Keratinocyte (primary cell): Measurements from ENCODE around the gene FRMD1. TPM values are rescaled to one million over a fixed set of nuclear protein-coding genes. Genes with fewer than 3 reads are reported as not detected.

Experiments used
- DNase-seq: peaks from one replicate; pipeline ENCODE4 v3.0.0-alpha.2; 2011; ENCODE audit warnings: low read depth, missing footprints, low spot score
- FAIRE-seq: peaks from 2 replicates; lab custom pipeline; 2011; peaks lifted over from hg19 to GRCh38; lab: Jason Lieb, UNC
- H2AFZ ChIP-seq: 2 replicates; pipeline ENCODE4 v1.6.0; 2012; ENCODE audit warnings: low read length, control low read depth, inconsistent platforms; ENCODE audit not compliant: control insufficient read depth
- H3K27ac ChIP-seq: 2 replicates; pipeline ENCODE4 v1.5.1; 2011; ENCODE audit warnings: low read length; ENCODE audit not compliant: control insufficient read depth, insufficient read depth
- H3K27me3 ChIP-seq: 3 replicates; pipeline ENCODE4 v1.6.0; 2011; ENCODE audit warnings: low read length; ENCODE audit not compliant: control insufficient read depth, insufficient read depth; ENCODE audit errors: extremely low read depth
- H3K36me3 ChIP-seq, 2 experiments: 2 replicates in 1 of 2; 3 replicates in 1 of 2; pipeline ENCODE4 v1.5.1; 2011; ENCODE audit warnings: low read length in 2 of 2, mild to moderate bottlenecking in 1 of 2; ENCODE audit not compliant: control insufficient read depth in 2 of 2, insufficient read depth in 2 of 2; ENCODE audit errors: extremely low read depth in 1 of 2
- H3K4me1 ChIP-seq: 3 replicates; pipeline ENCODE4 v1.5.1; 2011; ENCODE audit warnings: low read length; ENCODE audit not compliant: control insufficient read depth, insufficient read depth; ENCODE audit errors: extremely low read depth
- H3K4me2 ChIP-seq: 3 replicates; pipeline ENCODE4 v1.6.0; 2011; ENCODE audit warnings: low read depth, low read length; ENCODE audit not compliant: control insufficient read depth, insufficient read depth; ENCODE audit errors: extremely low read depth
- H3K4me3 ChIP-seq, 3 experiments: fragments of 200-600 bp in 1 of 3; sonication (generic) in 1 of 3; 2 replicates in 2 of 3; 3 replicates in 1 of 3; pipeline ENCODE4 v1.5.1; 2011 to 2016; ENCODE audit warnings: low read length in 3 of 3, mild to moderate bottlenecking in 3 of 3, control low read depth in 2 of 3, inconsistent platforms in 1 of 3, low read depth in 1 of 3, mixed read lengths in 1 of 3, mixed run types in 1 of 3, moderate library complexity in 1 of 3; ENCODE audit not compliant: control insufficient read depth in 2 of 3, insufficient read depth in 2 of 3; ENCODE audit errors: extremely low read depth in 1 of 3
- H3K79me2 ChIP-seq: 2 replicates; pipeline ENCODE4 v1.6.0; 2012; ENCODE audit warnings: low read length; ENCODE audit not compliant: control insufficient read depth, insufficient read depth
- H3K9ac ChIP-seq: 3 replicates; pipeline ENCODE4 v1.6.0; 2011; ENCODE audit warnings: low read length; ENCODE audit not compliant: control insufficient read depth, insufficient read depth; ENCODE audit errors: extremely low read depth
- H3K9me1 ChIP-seq: 3 replicates; pipeline ENCODE4 v1.6.0; 2011; ENCODE audit warnings: low read length; ENCODE audit not compliant: control insufficient read depth, insufficient read depth; ENCODE audit errors: extremely low read depth
- H3K9me3 ChIP-seq: 2 replicates; pipeline ENCODE4 v1.5.1; 2012; ENCODE audit warnings: low read depth, low read length; ENCODE audit not compliant: control insufficient read depth
- H4K20me1 ChIP-seq: 3 replicates; pipeline ENCODE4 v1.6.0; 2011; ENCODE audit warnings: low read length; ENCODE audit not compliant: control insufficient read depth, insufficient read depth; ENCODE audit errors: extremely low read depth
- CTCF ChIP-seq, 3 experiments: IDR thresholded peaks in 1 of 3; conservative IDR thresholded peaks in 1 of 3; optimal IDR thresholded peaks in 1 of 3; 2 replicates in 2 of 3; 3 replicates in 1 of 3; pipeline versions ENCODE3 to v1.5.1; 2011; ENCODE audit warnings: low read length in 3 of 3, mild to moderate bottlenecking in 3 of 3, moderate library complexity in 2 of 3, control low read depth in 1 of 3, inconsistent platforms in 1 of 3; ENCODE audit not compliant: insufficient read depth in 2 of 3; ENCODE audit errors: extremely low read depth in 1 of 3
- EZH2 ChIP-seq: IDR thresholded peaks from one replicate; pipeline ENCODE4 v1.6.1; 2012; ENCODE audit warnings: inconsistent platforms, mild to moderate bottlenecking, low read length, moderate library complexity
- dilution Hi-C: fragments of 300-500 bp; cut with MboI; formaldehyde crosslinking; loops from one replicate; pipeline ENCODE4 v1.7.0; 2020; ENCODE audit warnings: low sequenced_read_pairs; ENCODE audit not compliant: extremely low pct_ligation_motif_present
- polyA plus RNA-seq, 5 experiments: library from polyadenylated mRNA; depleted of rRNA in 3 of 5; stranded (reverse) in 3 of 5; stranded (forward) in 1 of 5; unstranded in 1 of 5; fragments of >200 nt; gene quantifications; 1 replicate in 1 of 5; 2 replicates in 3 of 5; 3 replicates in 1 of 5; pipeline versions ENCODE4 v1.2.1 to v1.2.3, GENCODE V29; 2011 to 2012; ENCODE audit warnings: missing spikeins in 2 of 5, low read depth in 1 of 5, low replicate concordance in 1 of 5

Gene FRMD1
- polyA plus RNA-seq, 1 donor (not counting 4 experiments of a cell fraction or from before 2014, with no cell fraction given), result not detected

DNA sequence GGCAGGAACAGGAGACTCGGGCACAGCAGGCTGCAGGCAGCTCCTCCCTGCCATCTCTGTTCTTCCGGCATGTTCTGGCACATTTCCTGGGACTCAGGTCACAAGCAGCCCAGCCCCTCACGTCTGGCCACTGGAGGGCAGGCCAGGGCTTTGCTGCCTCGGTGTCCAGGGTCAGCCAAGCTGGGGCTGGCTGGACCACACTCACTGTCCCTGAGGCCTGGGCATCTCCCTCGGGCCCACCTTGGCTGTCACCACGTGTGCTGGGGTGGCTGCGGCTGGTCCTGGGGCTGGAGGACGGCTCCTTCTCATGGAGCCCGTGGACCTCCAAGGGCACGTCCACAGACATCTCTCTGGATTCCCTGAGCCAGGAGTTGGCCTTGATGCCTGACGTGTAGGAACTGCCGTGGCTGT, 18.5 kb downstream of the FRMD1 start:
- Histone ChIP-seq H2AFZ (no peak overlapping the region), H3K79me2 (no peaks in the 10 kb centered on the region), H3K9me1 (no peaks in the 10 kb centered on the region), H3K9me3 (no peaks in the 10 kb centered on the region), H3K4me2 (no peak overlapping the region), H3K4me3 (no peak overlapping the region), H3K36me3 (no peaks in the 10 kb centered on the region), H3K4me1 (no peaks in the 10 kb centered on the region), H3K27me3 (no peaks in the 10 kb centered on the region), H4K20me1 (no peaks in the 10 kb centered on the region), H3K27ac (no peak overlapping the region), H3K9ac (no peak overlapping the region)
- DNase-seq, result no peak
- no peak for FAIRE-seq
- dilution Hi-C loops, result no loop called here
- TF ChIP-seq CTCF (optimal IDR thresholded peaks at IDR 0.05 in 1 of 3, IDR thresholded peaks at IDR 0.05 in 1 of 3, conservative IDR thresholded peaks at IDR 0.05 in 1 of 3; ENCODE audit: extremely low read depth in 1 of 3, insufficient read depth in 2 of 3, low read length in 3 of 3), result peak in 2 of 3 experiments; percentile 53 to 71
- TF ChIP-seq EZH2, result no peak

DNA sequence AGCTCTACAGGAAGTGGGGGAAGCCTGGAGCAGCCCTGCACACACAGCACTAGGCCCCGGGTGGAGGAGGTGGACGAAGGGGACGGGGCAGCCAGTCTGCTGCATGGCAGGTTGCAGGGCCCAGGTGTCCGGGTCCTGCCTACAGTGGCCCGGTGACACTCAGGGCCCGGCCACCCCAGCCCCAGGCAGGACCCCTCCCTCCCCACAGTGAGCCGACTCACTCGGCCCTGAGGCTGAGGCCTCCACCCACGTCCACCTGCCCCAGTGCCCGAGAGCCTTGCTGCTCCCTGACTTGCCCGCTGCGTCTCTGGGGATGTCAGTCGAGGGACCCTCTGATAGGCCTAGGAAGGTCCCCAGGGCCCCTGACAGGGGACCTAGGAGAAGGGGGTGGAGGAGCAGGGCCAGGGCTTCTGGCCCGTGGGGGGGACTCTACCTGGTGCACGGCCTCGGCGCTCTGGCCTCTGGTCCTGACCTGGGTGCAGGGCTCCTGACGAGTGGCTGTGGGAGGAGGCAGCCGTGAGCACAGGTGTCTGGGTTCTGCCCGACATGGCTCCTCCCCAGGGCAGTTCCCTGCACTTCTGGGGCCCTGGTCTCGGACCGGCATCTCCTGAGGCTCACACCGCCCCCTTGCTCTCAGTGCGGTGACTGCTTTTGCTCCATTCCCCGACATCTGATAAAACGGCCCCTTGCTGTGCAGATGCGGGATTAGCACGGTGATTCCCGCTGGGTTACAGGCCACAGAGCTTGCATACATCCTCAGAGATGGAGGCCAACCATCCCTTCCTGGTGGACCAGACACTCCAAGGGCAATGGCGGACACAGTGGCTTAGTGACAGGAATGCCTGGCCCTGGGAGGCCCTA, 20.1 kb downstream of the FRMD1 start:
- dilution Hi-C loops, result no loop called here
- FAIRE-seq, result no peak
- Histone ChIP-seq H3K27ac (no peak overlapping the region), H2AFZ (no peak overlapping the region), H3K4me1 (no peaks in the 10 kb centered on the region), H3K27me3 (no peaks in the 10 kb centered on the region), H3K9me3 (no peaks in the 10 kb centered on the region), H3K4me3 (no peak overlapping the region), H4K20me1 (no peaks in the 10 kb centered on the region), H3K36me3 (no peaks in the 10 kb centered on the region), H3K4me2 (no peak overlapping the region), H3K9ac (no peak overlapping the region), H3K79me2 (no peaks in the 10 kb centered on the region), H3K9me1 (no peaks in the 10 kb centered on the region)
- no peak for DNase-seq
- TF ChIP-seq EZH2 (no peak), CTCF (optimal IDR thresholded peaks at IDR 0.05 in 1 of 3, IDR thresholded peaks at IDR 0.05 in 1 of 3, conservative IDR thresholded peaks at IDR 0.05 in 1 of 3; ENCODE audit: extremely low read depth in 1 of 3, insufficient read depth in 2 of 3, low read length in 3 of 3) (no peak)
